SHP77 treated with DMSO at 0.1 percent for 48 hours (cell line): Measurements from ENCODE around the gene MSL3B.
"Not testable (repeated sequence)": the region's sequence is repeated elsewhere in the genome, so short reads cannot be mapped to it uniquely, and the experiment has no call there.

Experiments
- DNase-seq: peaks from one replicate; lab custom pipeline; 2025; lab: John Stamatoyannopoulos, UW

MSL3B gene

DNA sequence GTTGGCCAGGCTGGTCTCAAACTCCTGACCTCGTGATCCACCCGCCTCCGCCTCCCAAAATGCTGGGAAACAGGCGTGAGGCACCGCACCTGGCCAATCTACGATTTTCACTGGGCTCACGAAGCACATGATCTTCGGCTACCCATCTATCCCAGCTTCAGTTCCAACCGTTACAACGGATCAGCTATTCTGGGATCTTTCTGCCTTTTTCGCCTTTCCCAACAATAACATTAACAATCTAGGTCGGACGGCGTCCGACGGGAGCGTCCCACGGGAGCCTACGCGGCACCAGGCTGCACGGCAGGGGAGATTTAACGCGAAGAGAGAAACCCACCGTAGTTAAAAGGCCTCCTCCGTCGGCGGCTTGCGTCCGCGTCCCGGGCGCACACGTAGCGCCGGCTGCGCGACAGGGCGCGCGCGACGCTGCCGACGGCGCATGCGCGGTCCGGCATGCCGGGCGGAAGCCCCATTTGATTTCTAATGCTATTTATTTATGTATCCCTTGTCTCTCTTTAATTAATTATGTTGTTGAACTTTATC lies at the start of gene MSL3B:
MSL3B (minus strand) TSS at position 394 of the 540 bp plus-strand sequence.
- no peak for DNase-seq

DNA sequence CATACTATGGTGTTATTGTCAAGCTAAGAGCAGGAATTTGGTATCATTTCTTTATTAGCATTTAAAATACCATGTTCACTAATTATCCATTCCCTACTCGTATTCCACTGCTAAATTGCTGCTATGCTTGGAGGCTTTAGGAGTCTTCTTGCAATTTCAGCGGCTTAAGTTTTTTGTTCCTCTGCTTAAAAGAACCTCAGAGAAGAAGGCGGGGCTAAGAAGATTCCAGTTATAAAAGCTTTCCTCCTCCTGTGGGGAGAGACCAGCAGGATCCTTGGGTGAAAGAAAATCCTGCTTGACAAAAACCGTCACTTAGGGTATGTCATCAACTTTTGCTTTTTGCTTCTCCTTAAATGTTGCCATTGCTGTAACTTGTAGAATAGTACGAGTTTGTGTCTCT lies 48.9 kb upstream of the MSL3B start, which contains the start of gene TRPM8:
TRPM8 (plus strand) TSS at position 258 of the 400 bp plus-strand sequence. CDS start 9,165 bp downstream, outside the sequence.
- no peak for DNase-seq

DNA sequence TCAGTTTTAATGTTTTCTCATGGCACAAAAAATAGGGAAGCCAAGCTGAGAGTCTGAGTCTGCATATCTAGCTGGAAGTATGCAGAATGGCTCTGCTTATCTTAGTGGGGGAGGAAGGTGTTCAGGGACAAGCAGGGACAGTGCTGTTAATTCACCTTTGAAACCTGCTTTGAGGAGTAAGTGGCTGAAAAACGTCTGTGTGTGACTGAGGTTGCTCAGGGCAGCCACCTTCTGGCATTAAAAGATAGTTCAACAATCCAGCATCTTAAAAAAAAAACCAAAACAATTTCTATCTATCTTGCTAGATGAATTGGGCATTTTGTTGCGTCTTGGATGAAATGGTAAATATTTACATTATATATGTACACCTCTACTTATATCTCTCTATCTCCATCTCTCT lies 46.9 kb upstream of the MSL3B start:
- DNase-seq = no peak

DNA sequence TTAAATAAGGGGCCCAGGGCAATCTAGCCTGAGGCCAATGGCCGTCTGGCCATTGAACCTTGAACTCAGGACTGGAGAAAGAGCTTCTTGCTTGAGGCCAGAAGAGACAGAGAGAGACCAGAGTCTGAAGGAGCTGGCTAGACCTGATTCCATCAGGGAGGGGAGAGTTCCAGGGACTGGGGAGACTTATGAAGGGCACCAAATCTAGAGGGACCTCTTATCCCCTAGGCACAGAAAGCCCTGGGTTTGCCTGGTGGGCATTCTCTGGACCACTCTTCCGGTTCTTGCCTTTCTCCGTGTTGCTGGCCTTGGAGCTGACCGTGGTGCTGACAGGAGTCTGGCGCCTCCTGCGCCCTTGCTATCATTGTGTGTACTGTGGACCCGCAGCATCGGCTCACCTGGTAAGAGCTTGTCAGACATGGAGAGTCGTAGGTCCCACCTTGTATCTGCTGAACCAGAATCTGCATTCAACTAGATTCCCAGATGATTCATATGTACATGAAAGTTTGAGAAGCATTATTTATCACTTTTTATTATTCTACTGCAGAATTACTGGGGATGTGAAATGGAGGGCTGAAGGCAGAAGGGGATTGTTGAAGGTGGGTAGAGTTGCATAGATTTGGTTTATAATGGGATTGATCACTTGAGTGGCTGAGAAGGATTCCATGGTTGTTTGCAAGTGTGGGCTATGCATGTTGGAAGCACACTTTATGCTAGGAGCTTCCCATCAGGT lies 44.7 kb upstream of the MSL3B start:
- no peak for DNase-seq

DNA sequence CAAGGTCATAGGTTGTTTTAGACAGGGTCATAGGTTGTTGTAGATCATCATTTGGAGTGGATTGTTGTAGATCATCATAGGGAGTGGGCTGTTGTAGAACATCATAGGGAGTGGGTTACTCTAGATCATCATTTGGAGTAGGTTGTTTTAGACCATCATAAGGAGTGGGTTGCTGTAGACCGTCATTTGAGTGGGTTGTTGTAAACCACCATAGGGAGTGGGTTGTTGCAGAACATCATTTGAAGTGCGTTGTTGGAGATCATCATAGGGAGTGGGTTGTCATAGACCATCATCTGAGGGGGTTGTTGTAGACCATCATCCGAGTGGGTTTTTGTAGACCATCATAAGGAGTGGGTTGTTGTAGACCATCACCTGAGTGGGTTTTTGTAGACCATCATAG lies 39.4 kb upstream of the MSL3B start:
- DNase-seq = no peak

DNA sequence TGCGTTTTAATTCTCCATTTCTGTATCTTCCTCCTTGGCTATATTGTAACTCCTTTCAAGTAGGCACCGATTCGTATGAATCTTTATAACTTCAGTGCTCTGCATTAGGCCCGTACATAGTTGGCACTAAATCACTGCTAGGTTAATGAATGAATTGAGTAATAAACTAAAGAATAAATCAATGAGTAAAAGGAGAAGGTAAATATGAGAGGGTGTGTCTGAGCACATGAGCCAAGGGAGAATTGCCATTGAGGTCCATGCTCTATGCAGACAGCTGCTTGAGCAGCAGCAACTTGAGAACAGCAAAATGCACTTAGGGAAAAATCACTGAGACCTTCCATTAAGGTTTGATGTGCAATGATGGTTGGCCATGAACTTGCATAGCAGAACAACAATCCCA lies 37.8 kb upstream of the MSL3B start:
- no peak for DNase-seq

DNA sequence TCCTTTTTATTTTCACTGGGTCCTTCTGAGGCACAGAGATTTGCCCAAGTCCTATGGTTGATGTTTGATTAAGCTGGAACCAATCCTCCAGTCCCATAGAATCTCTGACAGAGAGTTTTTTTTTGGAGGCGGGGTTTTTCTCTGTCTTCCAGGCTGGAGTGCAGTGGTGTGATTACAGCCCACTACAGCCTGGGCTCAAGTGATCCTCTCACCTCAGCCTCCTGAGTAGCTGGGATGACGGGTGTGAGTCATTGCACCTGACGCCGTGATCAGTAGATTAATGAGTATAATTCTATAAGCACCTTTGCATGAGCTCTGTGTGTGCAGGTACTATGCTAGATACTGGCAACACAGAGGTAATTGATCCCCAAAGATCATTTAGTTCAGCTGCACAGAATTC lies 33.7 kb upstream of the MSL3B start:
- DNase-seq = no peak

DNA sequence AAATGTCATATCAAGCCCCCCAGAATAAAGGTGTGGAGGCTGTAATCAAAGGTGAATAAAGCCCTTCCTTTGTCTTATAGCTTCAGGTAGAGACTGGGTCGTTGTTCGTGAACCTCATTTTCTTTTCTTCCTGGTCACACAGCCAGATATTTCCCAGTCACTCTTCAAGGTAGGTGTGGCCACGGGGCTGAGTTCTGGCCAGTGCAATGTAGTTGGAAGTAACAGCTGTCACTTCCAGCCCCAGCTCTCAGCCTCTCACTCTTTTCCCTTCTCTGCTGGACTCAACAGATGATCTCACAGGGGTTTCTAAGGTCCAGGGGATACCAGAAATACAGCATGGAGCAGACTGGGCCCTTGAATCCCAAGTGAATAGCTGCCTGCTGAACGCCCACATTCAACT lies 33.2 kb upstream of the MSL3B start:
- no peak for DNase-seq

DNA sequence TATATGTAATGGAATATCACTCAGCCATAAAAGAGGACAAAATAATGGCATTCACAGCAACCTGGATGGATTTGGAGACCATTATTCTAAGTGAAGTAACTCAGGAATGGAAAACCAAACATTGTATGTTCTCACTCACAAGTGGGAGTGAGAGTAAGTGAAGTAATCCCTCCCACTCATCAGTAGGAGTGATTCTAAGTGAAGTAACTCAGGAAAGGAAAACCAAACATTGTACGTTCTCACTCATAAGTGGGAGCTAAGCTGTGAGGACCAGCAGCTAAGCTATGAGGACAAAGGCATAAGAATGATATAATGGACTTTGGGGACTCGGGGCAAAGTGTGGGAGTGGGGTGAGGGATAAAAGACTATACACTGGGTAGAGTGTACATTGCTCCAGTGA lies 28.1 kb upstream of the MSL3B start:
- not testable (repeated sequence) for DNase-seq

DNA sequence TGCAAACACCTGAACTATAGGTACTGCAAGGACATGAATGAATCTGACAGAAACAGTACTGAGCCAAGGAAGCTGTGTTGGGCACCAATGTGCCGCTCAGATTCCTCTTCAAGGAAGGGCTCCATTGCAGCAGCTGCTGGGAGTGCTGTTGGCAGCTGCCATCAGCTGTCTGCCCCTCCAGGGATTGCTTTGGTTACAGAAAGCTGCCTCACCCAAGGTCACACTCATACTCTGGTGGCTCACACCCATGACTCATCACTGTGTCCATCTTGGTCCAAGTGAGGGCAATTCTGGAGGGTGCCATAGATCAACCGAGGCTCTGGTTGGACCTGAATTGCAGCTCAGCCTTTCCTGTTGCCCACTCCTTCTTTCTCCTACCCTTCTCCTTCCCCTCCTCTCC lies 24.6 kb upstream of the MSL3B start:
- no peak for DNase-seq

DNA sequence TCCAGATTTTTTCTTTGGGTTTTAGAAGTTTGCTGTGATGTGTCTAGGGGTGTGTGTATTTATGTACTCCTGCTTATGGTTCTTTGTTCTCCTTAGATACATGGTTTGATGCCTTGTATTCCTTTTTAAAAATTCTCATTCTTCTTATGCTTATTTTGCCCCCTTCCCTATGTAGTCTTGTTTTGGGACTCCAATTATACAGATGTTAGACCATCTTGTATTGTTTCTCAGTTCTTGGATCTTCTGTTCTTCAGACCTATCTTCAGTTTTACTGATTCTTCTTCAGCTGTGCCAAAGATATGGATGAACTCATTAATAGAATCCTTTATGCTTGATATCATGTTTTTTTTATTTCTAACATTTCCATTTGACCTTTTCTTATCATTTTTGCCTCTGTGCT lies 14.2 kb upstream of the MSL3B start:
- DNase-seq = no peak

DNA sequence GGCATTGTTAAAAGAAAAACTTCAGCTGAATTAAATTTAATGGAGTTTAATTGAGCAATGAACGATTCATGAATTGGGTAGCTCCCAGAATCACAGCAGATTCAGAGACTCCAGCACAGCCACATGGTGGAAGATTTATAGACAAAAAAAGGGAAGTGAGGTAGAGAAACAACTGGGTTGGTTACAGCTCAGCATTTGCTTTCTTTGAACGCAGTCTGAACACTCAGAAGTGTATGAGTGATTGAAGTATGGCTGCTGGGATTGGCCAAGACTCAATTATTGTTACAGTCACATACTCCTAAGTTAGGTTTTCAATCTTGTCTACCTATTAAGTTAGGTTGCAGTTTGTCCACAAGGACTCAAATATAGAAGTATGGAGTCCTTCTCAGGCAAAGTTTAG lies 3.9 kb upstream of the MSL3B start:
- DNase-seq = not testable (repeated sequence)

DNA sequence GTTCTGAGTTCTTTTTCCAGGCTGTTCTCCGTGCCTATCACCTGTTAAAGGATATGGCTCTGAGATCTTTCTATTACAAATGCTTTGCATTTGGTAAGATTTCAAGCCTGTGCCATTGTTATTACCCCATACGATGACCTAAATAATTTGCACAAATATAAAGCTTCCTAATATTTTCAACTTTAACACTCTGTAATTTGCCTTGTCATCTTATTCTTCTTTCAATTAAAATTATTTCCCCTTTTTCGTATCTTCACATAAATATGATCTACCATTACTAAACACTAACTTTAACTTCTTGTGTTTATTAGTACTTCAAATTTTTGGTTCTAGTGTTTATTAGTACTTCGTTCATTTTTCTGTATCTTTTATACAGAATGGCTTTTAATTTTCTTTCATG lies 3.2 kb upstream of the MSL3B start:
- DNase-seq = no peak

DNA sequence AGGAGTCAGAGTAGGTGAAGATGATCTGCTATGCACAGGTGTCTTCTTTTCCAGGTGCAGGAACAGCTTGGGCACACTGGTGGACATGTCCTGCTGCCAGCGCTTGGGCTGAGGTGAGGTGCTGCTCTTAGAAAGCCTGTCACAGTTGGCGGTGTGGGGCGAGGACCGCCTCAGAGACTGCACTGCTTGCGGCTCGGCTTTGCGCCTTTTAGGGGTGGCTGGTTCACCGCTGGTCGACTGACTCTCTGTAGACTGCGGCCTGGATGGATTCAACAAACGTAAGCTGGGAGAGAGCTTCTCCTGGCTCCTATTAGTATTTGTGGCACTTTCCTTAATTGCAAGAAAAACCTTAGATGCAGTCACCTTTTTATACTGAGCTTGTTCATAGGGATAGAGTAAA lies 1.7 kb downstream of the MSL3B start:
- DNase-seq = no peak

DNA sequence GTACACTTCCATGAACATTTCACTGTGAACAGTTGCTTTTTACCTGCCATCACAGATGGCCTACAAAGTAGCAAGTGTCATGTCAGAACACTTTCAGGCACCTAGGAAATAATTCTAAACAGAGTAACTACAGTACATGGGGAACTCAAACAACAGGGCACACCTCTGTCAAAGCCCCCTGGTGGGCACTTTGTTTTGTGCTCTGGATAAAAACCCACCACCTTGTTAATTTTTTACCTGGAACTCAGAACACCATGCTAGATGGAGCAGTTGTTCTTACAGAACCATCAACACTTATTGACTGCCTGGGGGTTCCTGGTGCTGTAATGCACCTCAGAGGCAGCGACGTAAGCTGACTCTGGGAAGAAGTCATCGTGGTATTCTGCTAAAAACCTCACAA lies 2.3 kb downstream of the MSL3B start:
- no peak for DNase-seq

DNA sequence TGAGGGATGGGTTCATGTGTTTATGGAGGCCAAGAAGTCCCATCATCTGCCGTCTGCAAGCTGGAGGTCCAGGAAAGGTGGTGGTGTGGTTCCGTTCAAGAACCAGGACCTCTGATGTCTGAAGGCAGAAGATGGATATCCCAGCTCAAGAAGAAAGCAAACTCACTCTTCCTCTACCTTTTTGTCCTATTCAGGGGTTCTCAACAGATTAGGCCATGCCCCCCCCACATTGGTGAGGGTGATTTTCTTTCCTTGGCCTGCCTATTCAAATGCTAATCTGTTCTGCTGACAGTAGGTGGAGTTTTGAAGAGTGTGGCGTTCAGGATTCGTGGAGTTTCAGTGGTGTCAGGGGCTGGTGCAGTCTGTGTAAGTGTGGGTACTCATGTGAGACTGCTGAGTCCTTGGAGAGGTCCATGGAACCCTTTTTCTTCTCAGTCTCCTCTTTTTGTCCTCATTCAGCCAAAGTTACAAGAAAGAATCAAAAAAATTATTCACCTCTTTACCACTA lies 5.9 kb downstream of the MSL3B start:
- DNase-seq = no peak

DNA sequence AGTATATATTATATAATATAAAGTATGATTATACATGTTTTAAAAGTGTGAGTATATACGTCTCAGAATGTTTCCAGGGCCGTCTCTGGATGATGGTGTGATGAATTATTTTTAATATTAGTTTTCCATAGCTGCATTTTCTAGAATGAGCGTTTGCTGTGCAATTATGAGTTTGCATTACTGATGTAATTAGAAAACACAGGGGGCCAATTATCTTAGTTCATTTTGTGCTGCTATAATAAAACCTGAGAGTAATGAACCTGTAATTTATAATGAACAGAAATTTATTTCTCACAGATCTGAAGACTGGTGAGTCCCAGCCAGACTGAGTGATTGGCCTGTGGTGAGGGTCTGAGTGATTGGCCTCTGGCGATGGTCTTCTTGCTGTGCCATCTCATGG lies 9.9 kb downstream of the MSL3B start:
- DNase-seq = no peak

DNA sequence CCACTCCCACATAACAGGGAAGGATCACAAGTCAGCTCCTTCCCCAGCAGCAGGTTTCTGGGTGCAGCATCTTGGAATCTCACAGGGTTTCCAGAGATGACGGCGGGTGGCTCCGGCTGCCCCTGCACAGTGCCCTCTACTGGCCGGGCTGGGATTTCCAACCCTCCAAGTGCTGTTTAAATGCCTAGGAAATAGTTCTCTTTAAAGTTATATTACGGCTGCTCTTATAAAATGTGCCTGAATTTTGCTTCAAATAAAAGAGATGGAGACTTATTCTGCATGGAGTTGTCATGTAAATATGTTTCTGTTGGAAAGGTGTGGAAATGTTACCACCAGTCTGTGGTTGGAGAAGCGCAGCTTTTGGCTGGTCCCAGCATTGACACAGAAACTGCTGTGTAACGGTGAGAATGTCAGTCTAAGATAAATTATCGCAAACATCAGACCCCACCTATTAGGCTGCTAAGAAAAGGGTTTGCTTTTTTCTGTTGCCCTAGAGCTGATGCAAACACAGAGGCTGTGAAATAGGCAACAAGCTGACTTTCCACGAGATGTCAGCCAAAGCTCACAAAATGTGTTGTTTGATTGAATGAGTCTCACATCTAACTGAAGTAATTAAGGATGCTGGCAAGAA lies 10.6 kb downstream of the MSL3B start:
- DNase-seq = no peak

DNA sequence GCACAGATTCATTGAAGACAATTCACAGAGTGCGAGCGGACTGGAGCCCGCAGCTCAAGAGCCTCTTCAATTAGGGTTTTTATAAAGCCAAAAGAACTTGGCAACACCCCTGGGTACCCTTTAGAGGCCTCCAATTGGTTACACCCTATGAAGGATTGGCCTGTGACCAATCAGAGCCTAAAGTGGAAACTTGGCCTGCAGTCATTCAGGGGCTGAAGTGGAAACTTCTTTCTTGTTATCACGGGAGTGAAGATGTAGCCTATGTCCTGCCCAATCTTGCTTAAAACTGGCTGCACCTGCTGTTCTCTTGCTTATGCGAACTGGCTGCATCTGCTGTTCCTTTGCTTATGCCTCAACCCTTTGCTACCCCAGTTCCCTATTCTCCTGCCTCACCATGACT lies 12.0 kb downstream of the MSL3B start:
- no peak for DNase-seq

DNA sequence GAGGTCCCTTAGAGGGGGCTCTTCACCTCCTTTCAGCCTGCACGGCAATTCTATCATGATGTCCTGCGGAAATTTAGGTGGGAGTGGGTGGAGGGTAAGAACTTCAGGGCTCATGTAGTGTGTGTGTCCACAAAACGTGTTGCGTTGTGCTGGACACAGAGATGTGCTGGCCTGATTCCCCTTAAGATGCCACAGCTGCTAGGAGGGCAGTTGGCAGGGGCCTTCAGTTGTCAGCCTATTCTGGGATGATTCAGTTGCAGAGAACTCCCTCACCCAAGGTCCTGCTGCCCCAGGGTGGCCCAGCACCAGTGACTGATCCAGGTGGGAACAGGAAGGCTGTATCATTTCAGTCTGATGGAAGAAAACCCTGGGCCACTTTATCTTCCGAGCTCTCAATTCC lies 12.8 kb downstream of the MSL3B start:
- no peak for DNase-seq

DNA sequence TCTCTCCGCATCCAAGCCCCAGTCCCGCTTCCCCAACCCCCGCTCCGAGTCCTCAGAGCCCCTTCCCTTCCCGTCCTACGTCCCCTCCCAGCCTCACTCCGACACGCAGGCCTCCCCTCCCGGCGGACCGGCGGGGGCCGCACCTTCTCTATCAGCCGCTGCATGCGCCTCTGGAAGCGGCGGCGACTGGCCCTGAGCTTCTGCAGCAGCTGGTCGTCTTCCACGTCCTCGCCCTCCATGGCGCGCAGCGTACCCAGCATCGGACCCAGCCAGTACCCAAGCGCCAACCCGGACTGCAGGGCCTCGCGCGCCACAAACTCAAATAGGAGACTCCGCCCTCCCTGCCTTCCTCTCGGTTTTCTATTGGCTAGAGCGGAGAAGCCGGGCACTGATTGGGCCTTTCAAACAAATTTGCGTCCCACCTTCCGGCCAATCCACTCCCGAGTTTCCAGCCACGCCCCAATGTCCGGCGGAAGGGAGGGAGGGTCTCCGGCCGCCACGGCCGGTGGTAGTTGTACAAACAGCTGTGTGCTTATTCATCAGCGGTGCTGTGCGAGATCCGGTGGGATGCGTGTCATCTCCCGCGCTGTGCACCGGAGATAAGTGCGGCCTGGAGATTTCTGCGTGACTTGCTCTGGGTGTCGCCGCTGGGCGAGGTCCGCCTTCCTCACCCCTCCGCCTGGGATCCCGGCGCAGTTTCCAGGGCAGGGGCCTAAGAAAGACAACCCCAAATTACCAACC lies 13.8 kb downstream of the MSL3B start, which contains the start of gene HJURP:
HJURP (minus strand) TSS at position 295 of the 741 bp plus-strand sequence; CDS start at position 260, 35 bp downstream.
- DNase-seq = peak; percentile 91

DNA sequence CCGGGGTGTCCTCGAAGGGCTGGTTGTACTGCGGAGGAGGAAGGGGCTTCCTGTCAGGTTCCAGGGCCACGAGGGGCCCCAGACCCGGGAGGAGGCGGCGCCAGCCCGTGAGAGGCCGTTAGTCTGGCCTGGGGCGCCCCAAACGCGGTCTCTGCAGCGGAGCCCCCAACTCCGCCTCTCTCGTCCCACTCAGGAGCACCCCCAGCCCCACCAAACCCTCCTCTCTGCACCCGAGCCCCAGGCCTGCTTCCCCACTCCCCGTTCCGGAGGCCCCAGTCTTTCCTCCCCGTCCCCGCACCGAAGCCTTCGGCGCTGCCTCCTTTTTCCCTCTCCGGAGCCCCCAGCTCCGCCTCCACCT lies 14.3 kb downstream of the MSL3B start:
- DNase-seq = no peak

DNA sequence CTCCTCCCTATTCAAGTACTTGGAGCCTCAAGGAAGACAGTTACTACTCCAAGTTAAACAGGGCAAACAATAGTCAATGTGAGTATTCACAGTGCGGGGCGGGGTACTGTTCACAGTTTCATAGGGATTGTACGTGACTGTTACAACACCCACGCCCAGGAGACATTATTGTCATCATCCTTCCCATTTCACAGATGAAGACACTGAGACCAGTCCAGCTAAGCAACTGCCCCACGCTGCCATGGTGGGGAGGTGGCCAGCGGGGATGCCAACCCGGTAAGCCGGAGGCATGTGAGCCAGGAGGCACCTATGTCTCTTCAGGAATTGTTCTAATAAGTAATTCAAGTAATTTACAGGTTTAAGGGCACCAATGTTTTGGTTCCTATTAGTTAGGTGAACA lies 14.8 kb downstream of the MSL3B start:
- no peak for DNase-seq
